Gastrocnemius medialis (tissue), 4 donors: ENCODE measurements around the gene MOSMO.

ENCODE experiments used
- CTCF ChIP-seq, 5 experiments: fragments of 450-650 bp in 3 of 5; fragments of 200-600 bp in 2 of 5; sonication (generic) in 2 of 5; IDR thresholded peaks in 4 of 5; conservative IDR thresholded peaks in 1 of 5; 1 replicate in 4 of 5; 2 replicates in 1 of 5; pipeline ENCODE4 v1.5.1; 2016 to 2019; ENCODE audit warnings: antibody characterized with exemption in 5 of 5, mild to moderate bottlenecking in 3 of 5, moderate library complexity in 3 of 5
- POLR2A ChIP-seq, 2 donors: fragments of 450-650 bp; IDR thresholded peaks; one replicate each; pipeline ENCODE4 v1.6.1; 2017; ENCODE audit warnings: antibody characterized with exemption in 2 of 2, mild to moderate bottlenecking in 2 of 2, moderate library complexity in 2 of 2

- no peak for TF ChIP-seq CTCF (IDR thresholded peaks at IDR 0.05 in 4 of 5, conservative IDR thresholded peaks at IDR 0.05 in 1 of 5)
- no peak for TF ChIP-seq POLR2A (IDR thresholded peaks at IDR 0.05)
Observed at GRCh38 chr16:22035153-22035552, 27.2 kb downstream of the MOSMO start.
